ENCODE results near the gene GARIN5A. TPM values are rescaled to one million over a fixed set of nuclear protein-coding genes. Genes with fewer than 3 reads are reported as not detected.

Gene GARIN5A
- polyA plus RNA-seq, 4 donors = 0.89 to 3.4 (median 2.1) TPM; not detected in 1

DNA sequence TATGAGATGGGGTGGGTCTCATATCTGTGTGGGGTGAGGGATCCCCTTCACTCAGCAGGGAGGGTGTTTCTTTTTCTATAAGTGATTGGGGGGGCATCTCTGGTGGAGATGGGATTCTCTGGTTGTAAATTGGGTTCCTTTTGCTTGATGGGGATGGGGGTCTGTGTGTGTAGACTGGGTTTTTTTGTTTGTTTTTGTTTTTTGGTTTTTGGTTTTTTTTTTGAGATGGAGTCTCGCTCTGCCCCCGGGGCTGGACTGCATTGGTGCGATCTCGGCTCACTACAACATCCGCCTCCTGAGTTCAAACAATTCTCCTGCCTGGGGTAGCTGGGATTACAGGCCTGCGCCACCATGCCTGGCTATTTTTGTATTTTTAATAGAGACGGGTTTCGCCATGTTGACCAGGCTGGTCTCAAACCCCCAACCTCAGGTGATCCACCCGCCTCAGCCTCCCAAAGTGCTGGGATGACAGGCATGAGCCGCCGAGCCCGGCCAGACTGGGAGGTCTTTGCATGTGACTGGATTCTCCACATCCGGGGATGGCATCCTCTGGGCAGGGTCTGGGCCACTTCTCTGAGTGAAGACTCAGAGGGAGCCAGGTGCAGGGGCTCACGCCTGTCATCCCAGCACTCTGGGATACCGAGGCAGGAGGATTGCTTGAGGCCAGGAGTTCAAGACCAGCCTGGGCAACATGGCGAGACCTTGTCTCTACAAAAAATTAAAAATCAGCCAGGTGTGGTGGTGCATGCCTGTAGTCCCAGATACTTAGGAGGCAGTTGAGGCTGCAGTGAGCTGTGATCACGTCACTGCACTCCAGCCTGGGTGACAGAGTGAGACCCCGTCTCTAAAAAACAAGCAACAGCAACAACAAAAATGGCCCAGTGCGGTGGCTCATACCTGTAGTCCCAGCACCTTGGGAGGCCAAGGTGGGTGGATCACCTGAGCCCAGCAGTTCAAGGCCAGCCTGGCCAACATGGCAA is 43.2 kb downstream of the GARIN5A start:
- Histone ChIP-seq H3K4me3 (ENCODE audit: low read depth in 1 of 3, low read length in 3 of 3) (no peak overlapping the region), H3K9me3 (ENCODE audit: control insufficient read depth in 2 of 2, insufficient read depth in 1 of 2, low read depth in 1 of 2, low read length in 1 of 2) (no peaks in the 10 kb centered on the region), H3K27me3 (ENCODE audit: control insufficient read depth in 3 of 3, insufficient read depth in 3 of 3, low read length in 3 of 3) (peaks cover 4 to 41% (median 9%) of the 10 kb centered on the region in 3 donors), H3K4me1 (ENCODE audit: control insufficient read depth in 3 of 3, insufficient read depth in 2 of 3, low read depth in 1 of 3, low read length in 2 of 3) (peaks cover 0 to 13% (median 3%) of the 10 kb centered on the region in 3 donors), H3K27ac (ENCODE audit: low read depth in 1 of 3, low read length in 2 of 3) (no peak overlapping the region), H3K36me3 (ENCODE audit: control insufficient read depth in 3 of 3, insufficient read depth in 2 of 3, low read depth in 1 of 3, low read length in 3 of 3) (no peaks in the 10 kb centered on the region)
- 74 to 78% (median 74%) methylated on average over 19 of the region's 19 CpGs for WGBS, 3 donors
- FAIRE-seq (no peak), DNase-seq (no peak)

DNA sequence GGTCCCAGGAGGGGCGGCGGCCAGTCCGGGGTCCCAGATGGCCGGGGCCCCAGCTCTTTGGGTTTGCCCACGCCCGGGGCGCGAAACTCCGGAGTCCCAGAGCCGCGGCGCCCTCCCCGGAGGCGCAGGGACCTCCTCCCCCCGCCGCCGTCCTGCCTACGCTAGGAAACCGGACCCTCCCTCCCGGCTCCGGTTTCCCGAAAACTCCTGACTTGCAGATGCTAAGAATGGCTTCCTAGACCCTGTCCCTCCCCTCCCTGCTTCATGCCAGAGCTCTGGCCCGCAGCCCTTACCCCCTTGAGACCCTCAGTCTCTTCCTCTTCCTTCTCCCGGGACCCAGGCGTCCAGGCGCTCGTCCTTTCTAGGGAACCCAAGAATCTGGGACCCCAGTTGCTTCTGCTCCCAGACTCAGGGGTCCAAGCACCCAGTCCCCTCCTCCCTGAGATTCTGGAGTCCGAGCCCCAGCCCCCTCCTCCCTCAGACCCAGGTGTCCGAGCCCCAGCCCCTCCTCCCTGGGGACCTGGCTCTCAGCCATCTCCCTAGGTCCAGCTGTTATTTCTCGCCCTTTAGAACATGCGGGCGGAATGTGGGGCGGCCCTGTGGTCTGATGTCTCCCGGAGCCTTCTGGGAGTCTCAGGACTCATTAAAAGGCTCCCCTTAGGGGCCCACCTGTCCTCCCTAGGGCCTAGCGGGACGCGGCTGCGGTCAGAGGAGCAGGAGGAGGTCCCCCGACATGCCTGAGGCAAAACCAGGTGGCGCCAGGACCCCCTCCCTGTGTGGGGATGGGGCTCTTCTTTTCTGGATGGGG is 44.2 kb downstream of the GARIN5A start, which contains the start of gene MYBPC2:
Gene MYBPC2, plus strand, starts transcription at position 672 of the 808 bp plus-strand sequence. Its CDS starts 62 bp downstream, at position 734.
- Histone ChIP-seq H3K27ac (ENCODE audit: low read depth in 1 of 3, low read length in 2 of 3) (peak within 1 kb of the TSS in 2 of 3 donors; percentile 20 to 45), H3K9me3 (ENCODE audit: control insufficient read depth in 2 of 2, insufficient read depth in 1 of 2, low read depth in 1 of 2, low read length in 1 of 2) (no peaks in the 10 kb centered on the region), H3K36me3 (ENCODE audit: control insufficient read depth in 3 of 3, insufficient read depth in 2 of 3, low read depth in 1 of 3, low read length in 3 of 3) (no peaks in the 10 kb centered on the region), H3K27me3 (ENCODE audit: control insufficient read depth in 3 of 3, insufficient read depth in 3 of 3, low read length in 3 of 3) (peaks cover 4 to 50% (median 9%) of the 10 kb centered on the region in 3 donors), H3K4me1 (ENCODE audit: control insufficient read depth in 3 of 3, insufficient read depth in 2 of 3, low read depth in 1 of 3, low read length in 2 of 3) (peaks cover 0 to 17% (median 3%) of the 10 kb centered on the region in 3 donors), H3K4me3 (ENCODE audit: low read depth in 1 of 3, low read length in 3 of 3) (peak within 1 kb of the TSS; percentile 48 to 63 (median 60))
- DNase-seq = peak in 1 of 2 donors; percentile 51
- 3 to 8% (median 3%) methylated on average over 26 to 40 of the region's 40 CpGs for WGBS, 3 donors
- FAIRE-seq = no peak

DNA sequence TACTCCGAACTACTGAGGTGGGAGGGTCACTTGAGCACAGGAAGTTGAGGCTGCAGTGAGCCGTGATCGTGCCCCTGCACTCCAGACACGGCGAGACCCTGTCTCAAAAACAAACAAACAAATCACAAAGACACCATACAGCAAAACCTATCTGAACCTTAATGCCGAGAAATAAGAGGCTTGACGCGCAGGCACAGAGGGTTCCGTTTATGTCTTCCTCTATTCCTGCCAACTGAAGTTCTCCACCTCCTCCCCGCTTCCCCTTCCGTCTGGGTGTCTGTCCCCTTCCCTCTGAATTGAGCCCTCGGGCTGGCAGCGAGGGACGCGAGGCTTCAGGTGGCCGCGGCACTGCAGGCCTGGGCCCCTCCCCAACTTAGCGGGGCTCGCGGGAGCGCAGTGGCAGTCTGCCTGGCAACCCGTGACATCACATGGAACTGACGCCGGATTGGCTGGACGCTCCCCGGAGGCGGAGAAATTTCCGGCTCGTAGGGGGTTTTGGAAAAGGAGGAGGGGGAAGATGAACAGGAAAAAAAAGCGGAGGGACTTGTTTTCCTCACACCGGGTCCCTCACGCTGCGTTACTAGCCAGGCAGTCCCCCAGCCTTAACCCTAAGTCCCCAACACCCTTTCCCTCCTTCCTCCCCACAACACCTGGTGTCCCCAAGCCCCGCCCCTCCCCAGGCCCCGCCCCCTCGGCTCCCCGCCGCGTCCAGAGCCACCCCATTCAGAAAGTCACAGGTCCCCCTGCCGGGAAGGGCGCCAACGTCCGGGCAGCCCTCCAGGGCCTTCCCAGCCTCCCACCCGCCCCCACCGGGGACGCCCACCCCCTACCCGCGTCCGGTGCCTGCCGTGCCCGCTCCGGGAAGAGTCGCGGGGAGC is 45.1 kb downstream of the GARIN5A start:
- DNase-seq (peak; percentile 80 to 93), FAIRE-seq (no peak)
- Histone ChIP-seq H3K9me3 (ENCODE audit: control insufficient read depth in 2 of 2, insufficient read depth in 1 of 2, low read depth in 1 of 2, low read length in 1 of 2) (no peaks in the 10 kb centered on the region), H3K27ac (ENCODE audit: low read depth in 1 of 3, low read length in 2 of 3) (peak overlapping the region in 2 of 3 donors; percentile 20 to 66), H3K4me1 (ENCODE audit: control insufficient read depth in 3 of 3, insufficient read depth in 2 of 3, low read depth in 1 of 3, low read length in 2 of 3) (peaks cover 0 to 17% (median 3%) of the 10 kb centered on the region in 3 donors), H3K27me3 (ENCODE audit: control insufficient read depth in 3 of 3, insufficient read depth in 3 of 3, low read length in 3 of 3) (peaks cover 4 to 52% (median 9%) of the 10 kb centered on the region in 3 donors), H3K4me3 (ENCODE audit: low read depth in 1 of 3, low read length in 3 of 3) (peak overlapping the region; percentile 48 to 63 (median 60)), H3K36me3 (ENCODE audit: control insufficient read depth in 3 of 3, insufficient read depth in 2 of 3, low read depth in 1 of 3, low read length in 3 of 3) (no peaks in the 10 kb centered on the region)
- WGBS, 3 donors = 1% methylated on average over 40 to 54 of the region's 54 CpGs

DNA sequence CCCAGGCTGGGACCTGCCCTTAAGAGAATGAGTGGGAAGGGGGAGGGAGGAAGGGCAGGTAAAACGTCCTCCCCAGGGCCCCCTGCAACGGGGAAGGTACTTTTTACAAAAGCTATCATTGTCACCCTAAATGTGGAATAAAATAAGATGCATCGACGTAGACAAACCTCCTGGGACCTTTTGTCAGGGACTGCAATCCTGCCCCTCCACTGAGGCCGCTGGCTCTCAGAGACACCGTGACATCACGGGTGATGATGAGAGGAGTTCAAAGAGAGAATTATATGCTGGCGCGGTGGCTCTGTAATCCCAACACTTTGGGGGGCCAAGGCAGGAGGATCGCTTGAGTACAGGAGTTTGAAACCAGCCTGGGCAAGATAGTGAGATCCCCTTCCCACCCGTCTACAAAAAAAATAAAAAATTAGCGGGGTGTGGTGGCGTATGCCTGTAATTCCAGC is 45.7 kb downstream of the GARIN5A start:
- H3K4me3 ChIP-seq (ENCODE audit: low read depth in 1 of 3, low read length in 3 of 3) = peak overlapping the region in 1 of 3 donors; percentile 63
- peak overlapping the region in 1 of 3 donors; percentile 66 for H3K27ac ChIP-seq (ENCODE audit: low read depth in 1 of 3, low read length in 2 of 3)
- H3K36me3 ChIP-seq (ENCODE audit: control insufficient read depth in 3 of 3, insufficient read depth in 2 of 3, low read depth in 1 of 3, low read length in 3 of 3) = no peaks in the 10 kb centered on the region
- H3K27me3 ChIP-seq (ENCODE audit: control insufficient read depth in 3 of 3, insufficient read depth in 3 of 3, low read length in 3 of 3) = peaks cover 4 to 52% (median 6%) of the 10 kb centered on the region in 3 donors
- H3K9me3 ChIP-seq (ENCODE audit: control insufficient read depth in 2 of 2, insufficient read depth in 1 of 2, low read depth in 1 of 2, low read length in 1 of 2) = no peaks in the 10 kb centered on the region
- WGBS, 3 donors = 20 to 36% (median 25%) methylated on average over 13 of the region's 13 CpGs
- peaks cover 0 to 17% (median 3%) of the 10 kb centered on the region in 3 donors for H3K4me1 ChIP-seq (ENCODE audit: control insufficient read depth in 3 of 3, insufficient read depth in 2 of 3, low read depth in 1 of 3, low read length in 2 of 3)
- no peak for FAIRE-seq
- no peak for DNase-seq

DNA sequence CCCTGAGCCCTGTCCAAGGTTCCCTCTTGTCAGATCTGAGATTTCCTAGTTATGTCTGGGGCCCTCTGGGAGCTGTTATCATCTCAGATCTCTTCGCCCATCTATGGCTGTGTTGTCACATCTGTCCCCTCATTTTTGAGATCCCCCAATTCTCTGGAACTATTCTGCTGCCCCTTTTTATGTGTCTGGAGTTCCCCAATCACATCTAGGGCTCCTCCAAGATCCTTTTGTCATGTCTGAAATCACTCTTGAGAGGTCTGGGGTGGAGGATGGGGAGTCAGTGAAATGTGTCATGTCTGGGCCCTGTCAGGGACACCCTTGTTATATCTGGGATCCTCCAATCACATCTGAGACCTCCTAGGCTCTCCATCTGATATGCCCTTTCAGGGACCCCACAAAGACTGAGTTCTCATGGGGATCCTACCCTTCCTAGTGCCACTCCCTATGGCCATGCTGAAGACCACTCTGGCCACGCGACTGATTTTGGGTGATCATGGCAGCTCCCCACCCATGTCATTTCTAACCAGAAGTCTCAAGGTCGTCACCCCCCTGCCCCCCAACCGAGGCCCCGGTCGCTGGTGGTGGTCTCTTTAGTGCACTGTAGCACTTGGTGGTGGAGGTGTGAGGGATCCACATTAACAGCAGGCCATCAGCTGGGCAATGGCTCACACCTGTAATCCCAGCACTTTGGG is 47.7 kb downstream of the GARIN5A start:
- 82 to 88% (median 87%) methylated on average over 7 of the region's 7 CpGs for WGBS, 3 donors
- no peaks in the 10 kb centered on the region for H3K36me3 ChIP-seq (ENCODE audit: control insufficient read depth in 3 of 3, insufficient read depth in 2 of 3, low read depth in 1 of 3, low read length in 3 of 3)
- peaks cover 0 to 17% (median 3%) of the 10 kb centered on the region in 3 donors for H3K4me1 ChIP-seq (ENCODE audit: control insufficient read depth in 3 of 3, insufficient read depth in 2 of 3, low read depth in 1 of 3, low read length in 2 of 3)
- FAIRE-seq (no peak), DNase-seq (no peak)
- H3K4me3 ChIP-seq (ENCODE audit: low read depth in 1 of 3, low read length in 3 of 3) = no peak overlapping the region
- no peaks in the 10 kb centered on the region for H3K9me3 ChIP-seq (ENCODE audit: control insufficient read depth in 2 of 2, insufficient read depth in 1 of 2, low read depth in 1 of 2, low read length in 1 of 2)
- H3K27ac ChIP-seq (ENCODE audit: low read depth in 1 of 3, low read length in 2 of 3) = no peak overlapping the region
- H3K27me3 ChIP-seq (ENCODE audit: control insufficient read depth in 3 of 3, insufficient read depth in 3 of 3, low read length in 3 of 3) = peaks cover 4 to 52% (median 4%) of the 10 kb centered on the region in 3 donors

DNA sequence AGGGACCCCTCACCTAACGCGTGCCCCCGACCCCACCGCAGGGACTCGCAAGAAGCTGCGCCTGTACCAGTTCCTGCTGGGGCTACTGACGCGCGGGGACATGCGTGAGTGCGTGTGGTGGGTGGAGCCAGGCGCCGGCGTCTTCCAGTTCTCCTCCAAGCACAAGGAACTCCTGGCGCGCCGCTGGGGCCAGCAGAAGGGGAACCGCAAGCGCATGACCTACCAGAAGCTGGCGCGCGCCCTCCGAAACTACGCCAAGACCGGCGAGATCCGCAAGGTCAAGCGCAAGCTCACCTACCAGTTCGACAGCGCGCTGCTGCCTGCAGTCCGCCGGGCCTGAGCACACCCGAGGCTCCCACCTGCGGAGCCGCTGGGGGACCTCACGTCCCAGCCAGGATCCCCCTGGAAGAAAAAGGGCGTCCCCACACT is 48.6 kb downstream of the GARIN5A start:
- Histone ChIP-seq H3K27ac (ENCODE audit: low read depth in 1 of 3, low read length in 2 of 3) (peak overlapping the region in 1 of 3 donors; percentile 39), H3K4me3 (ENCODE audit: low read depth in 1 of 3, low read length in 3 of 3) (peak overlapping the region in 2 of 3 donors; percentile 1 to 37), H3K9me3 (ENCODE audit: control insufficient read depth in 2 of 2, insufficient read depth in 1 of 2, low read depth in 1 of 2, low read length in 1 of 2) (no peaks in the 10 kb centered on the region), H3K27me3 (ENCODE audit: control insufficient read depth in 3 of 3, insufficient read depth in 3 of 3, low read length in 3 of 3) (peaks cover 4 to 47% (median 4%) of the 10 kb centered on the region in 3 donors), H3K4me1 (ENCODE audit: control insufficient read depth in 3 of 3, insufficient read depth in 2 of 3, low read depth in 1 of 3, low read length in 2 of 3) (peaks cover 0 to 17% (median 3%) of the 10 kb centered on the region in 3 donors), H3K36me3 (ENCODE audit: control insufficient read depth in 3 of 3, insufficient read depth in 2 of 3, low read depth in 1 of 3, low read length in 3 of 3) (no peaks in the 10 kb centered on the region)
- no peak for FAIRE-seq
- DNase-seq = peak; percentile 66 to 91
- WGBS, 3 donors = 7 to 16% (median 10%) methylated on average over 35 to 38 of the region's 38 CpGs

DNA sequence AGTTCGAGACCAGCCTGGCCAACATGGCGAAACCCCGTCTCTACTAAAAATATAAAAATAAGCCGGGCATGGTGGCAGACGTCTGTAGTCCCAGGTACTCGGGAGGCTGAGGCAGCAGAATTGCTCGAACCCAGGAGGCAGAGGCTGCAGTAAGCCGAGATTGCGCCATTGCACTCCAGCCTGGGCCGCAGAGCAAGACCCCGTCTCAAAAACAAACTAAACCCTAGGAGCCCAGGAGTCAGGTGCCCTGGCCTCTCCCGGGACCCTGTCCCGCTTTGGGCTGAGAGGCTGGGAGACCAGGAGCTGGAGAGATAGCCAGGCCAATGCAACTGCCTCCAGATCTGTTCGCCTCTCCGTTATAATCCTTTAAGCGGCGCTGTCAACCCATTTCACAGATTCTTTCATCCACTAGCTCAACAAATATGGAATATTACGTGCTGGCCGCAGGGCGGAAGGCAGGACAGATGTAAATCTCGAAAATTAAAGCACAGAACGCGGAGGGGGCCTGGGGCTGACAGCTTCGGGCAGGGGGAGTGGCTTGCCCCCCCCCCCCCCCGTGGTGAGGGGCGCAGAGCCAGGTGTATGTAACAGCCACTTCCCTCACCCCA is 49.2 kb downstream of the GARIN5A start:
- no peaks in the 10 kb centered on the region for H3K36me3 ChIP-seq (ENCODE audit: control insufficient read depth in 3 of 3, insufficient read depth in 2 of 3, low read depth in 1 of 3, low read length in 3 of 3)
- H3K27me3 ChIP-seq (ENCODE audit: control insufficient read depth in 3 of 3, insufficient read depth in 3 of 3, low read length in 3 of 3) = peaks cover 0 to 41% (median 3%) of the 10 kb centered on the region in 3 donors
- DNase-seq (no peak), FAIRE-seq (no peak)
- no peak overlapping the region for H3K27ac ChIP-seq (ENCODE audit: low read depth in 1 of 3, low read length in 2 of 3)
- peak overlapping the region in 2 of 3 donors; percentile 1 to 37 for H3K4me3 ChIP-seq (ENCODE audit: low read depth in 1 of 3, low read length in 3 of 3)
- H3K4me1 ChIP-seq (ENCODE audit: control insufficient read depth in 3 of 3, insufficient read depth in 2 of 3, low read depth in 1 of 3, low read length in 2 of 3) = peaks cover 0 to 13% (median 2%) of the 10 kb centered on the region in 3 donors
- no peaks in the 10 kb centered on the region for H3K9me3 ChIP-seq (ENCODE audit: control insufficient read depth in 2 of 2, insufficient read depth in 1 of 2, low read depth in 1 of 2, low read length in 1 of 2)
- 81 to 85% (median 81%) methylated on average over 24 to 26 of the region's 26 CpGs for WGBS, 3 donors
